ENCODE data around the gene G3BP2. TPM values are rescaled to one million over a fixed set of nuclear protein-coding genes. Genes with fewer than 3 reads are reported as not detected.

The G3BP2 gene
- total and polyA plus RNA-seq, 2 donors (not counting 1 experiment from before 2014, with no cell fraction given): 33.0 to 154 TPM

GRCh38 chr4:75653845-75654503 is 19.2 kb downstream of the G3BP2 start:
- intact Hi-C loops (cut with micrococcal nuclease): loop anchor here (2.0 kb wide), 1 partner anchor 55 kb away; no protein-coding TSS in a partner anchor
- Mint-ChIP-seq H3K4me1 (peaks cover 30% of the 10 kb centered on the region), H3K27me3 (no peaks in the 10 kb centered on the region), H3K27ac (peak overlapping the region; percentile 74), H3K4me3 (no peak overlapping the region), H3K9me3 (ENCODE audit: insufficient read depth) (no peaks in the 10 kb centered on the region)
- DNase-seq (peak; percentile 24), ATAC-seq (ENCODE audit: low read depth) (no peak)
- Histone ChIP-seq H3K27ac (ENCODE audit: low read length in 2 of 2) (no peak overlapping the region), H3K4me1 (ENCODE audit: control insufficient read depth in 2 of 2, insufficient read depth in 2 of 2, low read length in 2 of 2) (no peaks in the 10 kb centered on the region), H3K36me3 (replicated peaks in 1 of 2; ENCODE audit: control extremely low read depth in 1 of 2, control insufficient read depth in 1 of 2, extremely low read depth in 1 of 2, insufficient read depth in 2 of 2, low read length in 1 of 2) (peaks cover 26 to 83% of the 10 kb centered on the region in 2 experiments), H3K79me2 (ENCODE audit: control insufficient read depth, insufficient read depth, low read length) (peaks cover 11% of the 10 kb centered on the region), H2AFZ (ENCODE audit: insufficient read depth, low read depth, low read length, poor library complexity, severe bottlenecking) (no peak overlapping the region), H3K27me3 (replicated peaks in 1 of 4; ENCODE audit: control extremely low read depth in 1 of 4, control insufficient read depth in 3 of 4, insufficient read depth in 4 of 4, low read length in 3 of 4) (no peaks in the 10 kb centered on the region), H3K9ac (ENCODE audit: low read length) (no peak overlapping the region), H3K4me3 (ENCODE audit: control extremely low read depth in 1 of 5, extremely low read depth in 1 of 5, insufficient read depth in 1 of 5, low read depth in 2 of 5, low read length in 4 of 5) (no peak overlapping the region), H4K20me1 (ENCODE audit: control insufficient read depth, insufficient read depth, low read length, poor library complexity, severe bottlenecking) (peaks cover 22% of the 10 kb centered on the region), H3K4me2 (replicated peaks; ENCODE audit: low read depth, low read length, poor library complexity, severe bottlenecking) (no peak overlapping the region), H3K9me3 (ENCODE audit: control extremely low read depth in 1 of 3, control insufficient read depth in 2 of 3, insufficient read depth in 1 of 3, low read length in 2 of 3) (no peaks in the 10 kb centered on the region)
- CTCF ChIA-PET: interaction anchor here (0.6 to 4.8 kb wide), 4 partner anchors 53 to 70 kb away, joined by 3 to 27 read pairs (median 12); partner anchors contain the start of gene USO1
- TF ChIP-seq EZH2 (IDR thresholded peaks at IDR 0.05; ENCODE audit: borderline replicate concordance, insufficient read depth, low read depth, low read length, poor library complexity, severe bottlenecking) (no peak), CTCF (IDR thresholded peaks at IDR 0.05) (peak; percentile 49)
- POLR2A ChIA-PET: interaction anchor here (1.1 kb wide), 1 partner anchor 70 kb away, joined by 4 read pairs; the partner anchor contains the start of gene USO1
- WGBS (ENCODE audit: insufficient coverage): no CpG with 5 or more reads among the region's 2 CpGs

- CTCF ChIA-PET: interaction anchor here (0.5 to 1.4 kb wide), 3 partner anchors 25 to 89 kb away, joined by 3 to 5 read pairs (median 4); no protein-coding TSS in a partner anchor
- WGBS (ENCODE audit: insufficient coverage): 67% methylated on average over 3 of the region's 4 CpGs
Measured at GRCh38 chr4:75644095-75644494, 29.1 kb downstream of the G3BP2 start.

More at GRCh38 chr4:75644095-75644494, 29.1 kb downstream of the G3BP2 start:
- Mint-ChIP-seq H3K27me3 (no peaks in the 10 kb centered on the region), H3K9me3 (ENCODE audit: insufficient read depth) (no peaks in the 10 kb centered on the region), H3K4me1 (no peaks in the 10 kb centered on the region), H3K4me3 (no peak overlapping the region), H3K27ac (peak overlapping the region; percentile 8)
- Histone ChIP-seq H3K4me1 (ENCODE audit: control insufficient read depth in 2 of 2, insufficient read depth in 2 of 2, low read length in 2 of 2) (no peaks in the 10 kb centered on the region), H3K4me3 (ENCODE audit: control extremely low read depth in 1 of 5, extremely low read depth in 1 of 5, insufficient read depth in 1 of 5, low read depth in 2 of 5, low read length in 4 of 5) (no peak overlapping the region), H3K9ac (ENCODE audit: low read length) (no peak overlapping the region), H3K27me3 (replicated peaks in 1 of 4; ENCODE audit: control extremely low read depth in 1 of 4, control insufficient read depth in 3 of 4, insufficient read depth in 4 of 4, low read length in 3 of 4) (no peaks in the 10 kb centered on the region), H4K20me1 (ENCODE audit: control insufficient read depth, insufficient read depth, low read length, poor library complexity, severe bottlenecking) (peaks cover 5% of the 10 kb centered on the region), H3K79me2 (ENCODE audit: control insufficient read depth, insufficient read depth, low read length) (no peaks in the 10 kb centered on the region), H3K4me2 (replicated peaks; ENCODE audit: low read depth, low read length, poor library complexity, severe bottlenecking) (no peak overlapping the region), H3K9me3 (ENCODE audit: control extremely low read depth in 1 of 3, control insufficient read depth in 2 of 3, insufficient read depth in 1 of 3, low read length in 2 of 3) (no peaks in the 10 kb centered on the region), H3K27ac (ENCODE audit: low read length in 2 of 2) (peak overlapping the region in 1 of 2 donors; percentile 1), H3K36me3 (replicated peaks in 1 of 2; ENCODE audit: control extremely low read depth in 1 of 2, control insufficient read depth in 1 of 2, extremely low read depth in 1 of 2, insufficient read depth in 2 of 2, low read length in 1 of 2) (peaks cover 23 to 45% of the 10 kb centered on the region in 2 experiments), H2AFZ (ENCODE audit: insufficient read depth, low read depth, low read length, poor library complexity, severe bottlenecking) (no peak overlapping the region)
- ATAC-seq (ENCODE audit: low read depth) (no peak), DNase-seq (no peak)
- intact Hi-C loops (cut with micrococcal nuclease): no loop called here
- POLR2A ChIA-PET: no interaction called here
- TF ChIP-seq EZH2 (IDR thresholded peaks at IDR 0.05; ENCODE audit: borderline replicate concordance, insufficient read depth, low read depth, low read length, poor library complexity, severe bottlenecking): no peak
- TF ChIP-seq CTCF (IDR thresholded peaks at IDR 0.05): no peak

Data from B cell (primary cell).